HG02943 (cell line): ENCODE data around the gene CADM1.

Experiments
- ATAC-seq: cut with Tn5 transposase; IDR thresholded peaks from one replicate; pipeline ENCODE4 v1.9.1; 2021; ENCODE audit warnings: mild to moderate bottlenecking, low read depth, moderate library complexity; ENCODE audit not compliant: unreplicated experiment

Gene CADM1

GRCh38 chr11:115518983-115519628, 14.9 kb upstream of the CADM1 start:
- no peak for ATAC-seq

GRCh38 chr11:115515647-115516395, 11.6 kb upstream of the CADM1 start:
- ATAC-seq = no peak

GRCh38 chr11:115506954-115507675, 2.9 kb upstream of the CADM1 start:
- no peak for ATAC-seq

- no peak for ATAC-seq
Observed at GRCh38 chr11:115505175-115505574, 960 bp upstream of the CADM1 start.

GRCh38 chr11:115503886-115504275, 334 bp downstream of the CADM1 start:
- no peak for ATAC-seq

- no peak for ATAC-seq
Observed at GRCh38 chr11:115503083-115503885, 931 bp downstream of the CADM1 start.

GRCh38 chr11:115502636-115503082, 1.6 kb downstream of the CADM1 start:
- no peak for ATAC-seq

- no peak for ATAC-seq
Observed at GRCh38 chr11:115501893-115502589, 2.2 kb downstream of the CADM1 start.

- ATAC-seq = no peak
Observed at GRCh38 chr11:115501502-115501892, 2.7 kb downstream of the CADM1 start.

- ATAC-seq = no peak
Observed at GRCh38 chr11:115500547-115501501, 3.4 kb downstream of the CADM1 start.

- no peak for ATAC-seq
Observed at GRCh38 chr11:115499891-115500290, 4.3 kb downstream of the CADM1 start.

- ATAC-seq = no peak
Observed at GRCh38 chr11:115499241-115499799, 4.9 kb downstream of the CADM1 start.

GRCh38 chr11:115498354-115498753, 5.9 kb downstream of the CADM1 start:
- ATAC-seq = no peak

- ATAC-seq = no peak
Observed at GRCh38 chr11:115497303-115497702, 6.9 kb downstream of the CADM1 start.

GRCh38 chr11:115496892-115497291, 7.3 kb downstream of the CADM1 start:
- ATAC-seq = no peak

GRCh38 chr11:115493905-115494304, 10.3 kb downstream of the CADM1 start:
- ATAC-seq = no peak

- no peak for ATAC-seq
Observed at GRCh38 chr11:115493488-115493887, 10.7 kb downstream of the CADM1 start.

GRCh38 chr11:115489466-115489865, 14.7 kb downstream of the CADM1 start:
- ATAC-seq = no peak

- ATAC-seq = no peak
Observed at GRCh38 chr11:115488945-115489344, 15.3 kb downstream of the CADM1 start.
